GM19328 (cell line): ENCODE results near the gene PLEKHA7.

ENCODE experiments used
- ATAC-seq: cut with Tn5 transposase; IDR thresholded peaks from one replicate; pipeline ENCODE4 v1.9.1; 2021; ENCODE audit warnings: mild to moderate bottlenecking, moderate library complexity; ENCODE audit not compliant: unreplicated experiment

Gene PLEKHA7

GRCh38 chr11:16745950-16746605 lies 268.1 kb downstream of the PLEKHA7 start:
- no peak for ATAC-seq

GRCh38 chr11:16744128-16744725 lies 270.0 kb downstream of the PLEKHA7 start:
- no peak for ATAC-seq

- no peak for ATAC-seq
Measured at GRCh38 chr11:16743478-16743877, 270.7 kb downstream of the PLEKHA7 start.

- no peak for ATAC-seq
Measured at GRCh38 chr11:16741473-16741872, 272.7 kb downstream of the PLEKHA7 start.

GRCh38 chr11:16738947-16739815 lies 275.0 kb downstream of the PLEKHA7 start:
- ATAC-seq: no peak

GRCh38 chr11:16738193-16738946 lies 275.8 kb downstream of the PLEKHA7 start, which contains the start of gene C11orf58:
Gene C11orf58, plus strand, starts transcription at chr11:16738647. Its CDS starts 132 bp downstream, at chr11:16738779.
- peak; percentile 98 for ATAC-seq

- ATAC-seq: peak; percentile 4
Measured at GRCh38 chr11:16737818-16738192, 276.4 kb downstream of the PLEKHA7 start.
